Uterus (tissue), 2 donors: Measurements from ENCODE around the gene CA6.

ENCODE experiments used
- CTCF ChIP-seq, 4 experiments: fragments of 200-600 bp in 2 of 4; fragments of 450-650 bp in 2 of 4; sonication (generic) in 2 of 4; IDR thresholded peaks; one replicate each; pipeline ENCODE4 v1.5.1; 2016 to 2019; ENCODE audit warnings: antibody characterized with exemption in 4 of 4, mild to moderate bottlenecking in 2 of 4, moderate library complexity in 1 of 4
- POLR2A ChIP-seq, 2 donors: fragments of 450-650 bp; IDR thresholded peaks; one replicate each; pipeline ENCODE4 v1.6.1; 2016; ENCODE audit warnings: antibody characterized with exemption in 2 of 2, mild to moderate bottlenecking in 1 of 2, moderate library complexity in 1 of 2

- no peak for TF ChIP-seq POLR2A (IDR thresholded peaks at IDR 0.05)
- TF ChIP-seq CTCF (IDR thresholded peaks at IDR 0.05): peak; percentile 69 to 88 (median 83)
Measured at GRCh38 chr1:8987881-8988617, 42.4 kb downstream of the CA6 start.
